ENCODE results near the gene HOMER3.

DNA sequence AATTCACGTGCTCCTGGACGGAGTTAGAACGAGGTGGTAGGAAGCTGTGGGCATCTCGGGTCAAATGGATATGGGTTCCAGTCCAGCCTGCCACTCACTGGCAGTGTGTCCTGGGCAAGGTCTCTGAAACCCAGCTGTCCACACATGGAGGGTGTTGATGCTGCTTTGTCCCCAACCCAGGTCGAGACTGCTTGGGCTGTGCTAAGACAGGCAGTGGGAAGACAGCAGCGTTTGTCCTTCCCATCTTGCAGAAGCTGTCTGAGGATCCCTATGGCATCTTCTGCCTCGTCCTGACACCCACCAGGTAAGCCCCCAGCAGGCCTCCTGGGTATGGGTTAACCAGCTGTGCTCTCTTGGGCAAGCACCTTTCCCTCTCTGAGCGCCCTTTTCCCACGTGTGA is 20.6 kb downstream of the HOMER3 start:
- TF ChIP-seq, protein P1, sequence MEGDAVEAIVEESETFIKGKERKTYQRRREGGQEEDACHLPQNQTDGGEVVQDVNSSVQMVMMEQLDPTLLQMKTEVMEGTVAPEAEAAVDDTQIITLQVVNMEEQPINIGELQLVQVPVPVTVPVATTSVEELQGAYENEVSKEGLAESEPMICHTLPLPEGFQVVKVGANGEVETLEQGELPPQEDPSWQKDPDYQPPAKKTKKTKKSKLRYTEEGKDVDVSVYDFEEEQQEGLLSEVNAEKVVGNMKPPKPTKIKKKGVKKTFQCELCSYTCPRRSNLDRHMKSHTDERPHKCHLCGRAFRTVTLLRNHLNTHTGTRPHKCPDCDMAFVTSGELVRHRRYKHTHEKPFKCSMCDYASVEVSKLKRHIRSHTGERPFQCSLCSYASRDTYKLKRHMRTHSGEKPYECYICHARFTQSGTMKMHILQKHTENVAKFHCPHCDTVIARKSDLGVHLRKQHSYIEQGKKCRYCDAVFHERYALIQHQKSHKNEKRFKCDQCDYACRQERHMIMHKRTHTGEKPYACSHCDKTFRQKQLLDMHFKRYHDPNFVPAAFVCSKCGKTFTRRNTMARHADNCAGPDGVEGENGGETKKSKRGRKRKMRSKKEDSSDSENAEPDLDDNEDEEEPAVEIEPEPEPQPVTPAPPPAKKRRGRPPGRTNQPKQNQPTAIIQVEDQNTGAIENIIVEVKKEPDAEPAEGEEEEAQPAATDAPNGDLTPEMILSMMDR (IDR thresholded peaks at IDR 0.05), result no peak
- no peak for TF ChIP-seq POLR2A (IDR thresholded peaks at IDR 0.05)

Measured in esophagus squamous epithelium (tissue), 4 donors.